Prostate gland (tissue), 2 donors: ENCODE data around the gene TMPRSS5.

Source experiments
- POLR2A ChIP-seq: fragments of 450-650 bp; IDR thresholded peaks from one replicate; pipeline ENCODE4 v1.6.1; 2016; ENCODE audit warnings: antibody characterized with exemption, mild to moderate bottlenecking
- TF ChIP-seq, protein P1 (sequence below), 4 experiments: fragments of 200-600 bp in 2 of 4; fragments of 450-650 bp in 2 of 4; sonication (generic) in 2 of 4; IDR thresholded peaks; 1 replicate in 3 of 4; 2 replicates in 1 of 4; pipeline ENCODE4 v1.5.1; 2016 to 2019; ENCODE audit warnings: antibody characterized with exemption in 4 of 4, mild to moderate bottlenecking in 2 of 4, moderate library complexity in 2 of 4

- TF ChIP-seq, protein P1, sequence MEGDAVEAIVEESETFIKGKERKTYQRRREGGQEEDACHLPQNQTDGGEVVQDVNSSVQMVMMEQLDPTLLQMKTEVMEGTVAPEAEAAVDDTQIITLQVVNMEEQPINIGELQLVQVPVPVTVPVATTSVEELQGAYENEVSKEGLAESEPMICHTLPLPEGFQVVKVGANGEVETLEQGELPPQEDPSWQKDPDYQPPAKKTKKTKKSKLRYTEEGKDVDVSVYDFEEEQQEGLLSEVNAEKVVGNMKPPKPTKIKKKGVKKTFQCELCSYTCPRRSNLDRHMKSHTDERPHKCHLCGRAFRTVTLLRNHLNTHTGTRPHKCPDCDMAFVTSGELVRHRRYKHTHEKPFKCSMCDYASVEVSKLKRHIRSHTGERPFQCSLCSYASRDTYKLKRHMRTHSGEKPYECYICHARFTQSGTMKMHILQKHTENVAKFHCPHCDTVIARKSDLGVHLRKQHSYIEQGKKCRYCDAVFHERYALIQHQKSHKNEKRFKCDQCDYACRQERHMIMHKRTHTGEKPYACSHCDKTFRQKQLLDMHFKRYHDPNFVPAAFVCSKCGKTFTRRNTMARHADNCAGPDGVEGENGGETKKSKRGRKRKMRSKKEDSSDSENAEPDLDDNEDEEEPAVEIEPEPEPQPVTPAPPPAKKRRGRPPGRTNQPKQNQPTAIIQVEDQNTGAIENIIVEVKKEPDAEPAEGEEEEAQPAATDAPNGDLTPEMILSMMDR (IDR thresholded peaks at IDR 0.05) = no peak
- no peak for TF ChIP-seq POLR2A
Measured at GRCh38 chr11:113723787-113724186, 17.7 kb upstream of the TMPRSS5 start.
